MCF 10A (cell line): ENCODE results near the gene STPG1. TPM values are rescaled to one million over a fixed set of nuclear protein-coding genes. Genes with fewer than 3 reads are reported as not detected.
A peak's percentile ranks its signal among the peaks of the same experiment; 100 is the strongest.

Source experiments
- BruUV-seq: library from RNA; stranded (reverse); fragments of 400-500 nt; replicated peaks from 2 replicates; lab custom pipeline; 2021; lab: Mats Ljungman, UMichigan
- CTCF ChIA-PET: fragments of 300-600 bp; sonication (Branson Sonifier 250); formaldehyde crosslinking; extraction: SDS; loops from one replicate; lab custom pipeline; 2021; ENCODE audit warnings: antibody characterized with exemption, inconsistent platforms; lab: Yijun Ruan, JAX
- POLR2A ChIA-PET: fragments of 300-600, 350-650 bp; sonication (Branson Sonifier 250); formaldehyde crosslinking; extraction: SDS; loops from one replicate; lab custom pipeline; 2020; ENCODE audit warnings: antibody characterized with exemption, inconsistent platforms; lab: Yijun Ruan, JAX
- DNase-seq: peaks from one replicate; pipeline ENCODE4 v3.0.0-alpha.2; 2018; ENCODE audit not compliant: unreplicated experiment
- H3K27ac Mint-ChIP-seq: one replicate; pipeline ENCODE4 v1.8.0; 2022; ENCODE audit warnings: mild to moderate bottlenecking, low read depth, mixed read lengths; ENCODE audit not compliant: unreplicated experiment
- H3K27me3 Mint-ChIP-seq: one replicate; pipeline ENCODE4 v1.8.0; 2022; ENCODE audit warnings: mixed read lengths; ENCODE audit not compliant: insufficient read depth, unreplicated experiment
- H3K36me3 Mint-ChIP-seq: one replicate; pipeline ENCODE4 v1.8.0; 2022; ENCODE audit warnings: mild to moderate bottlenecking, moderate library complexity, mixed read lengths; ENCODE audit not compliant: insufficient read depth, unreplicated experiment
- H3K4me1 Mint-ChIP-seq: one replicate; pipeline ENCODE4 v1.8.0; 2022; ENCODE audit warnings: mixed read lengths; ENCODE audit not compliant: insufficient read depth, unreplicated experiment
- H3K4me3 Mint-ChIP-seq: one replicate; pipeline ENCODE4 v1.8.0; 2022; ENCODE audit warnings: mild to moderate bottlenecking, moderate library complexity, mixed read lengths; ENCODE audit not compliant: unreplicated experiment
- H3K9me3 Mint-ChIP-seq: one replicate; pipeline ENCODE4 v1.8.0; 2022; ENCODE audit warnings: mixed read lengths; ENCODE audit not compliant: unreplicated experiment
- intact Hi-C: fragments of 100-400 bp; cut with micrococcal nuclease; formaldehyde crosslinking; loops from 2 replicates; pipeline ENCODE4 v1.14.1; 2022
- total RNA-seq: library from RNA; stranded (reverse); gene quantifications from 2 replicates; pipeline ENCODE4 v1.2.3, GENCODE V29; 2022
- TF ChIP-seq, protein P1 (sequence below): fragments of 200-600 bp; IDR thresholded peaks from one replicate; pipeline ENCODE4 v1.8.0; 2022; ENCODE audit warnings: antibody characterized with exemption, mild to moderate bottlenecking; ENCODE audit not compliant: unreplicated experiment

STPG1 gene
- total RNA-seq, 1 experiment from 2014 or later: 19.7 TPM

DNA sequence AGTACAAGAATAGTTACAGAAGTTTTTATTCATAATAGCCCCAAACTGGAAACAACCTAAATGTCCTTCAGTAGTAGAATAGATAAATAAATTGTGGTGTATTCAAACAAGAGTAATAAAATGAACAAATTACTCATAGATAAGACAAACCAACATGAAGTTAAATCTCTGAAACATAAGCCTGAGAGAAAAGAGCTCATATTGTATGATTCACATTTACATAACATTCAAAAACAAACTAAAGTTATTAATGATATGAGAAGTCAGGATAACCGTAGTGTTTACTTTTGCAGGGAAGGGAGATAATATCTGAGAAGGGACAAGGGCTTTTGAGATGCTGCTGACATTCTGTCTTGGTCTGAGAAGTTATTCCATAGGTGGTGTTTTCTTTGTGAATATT is 13.5 kb downstream of the STPG1 start:
- intact Hi-C loops: no loop called here
- H3K27me3 Mint-ChIP-seq: no peaks in the 10 kb centered on the region

DNA sequence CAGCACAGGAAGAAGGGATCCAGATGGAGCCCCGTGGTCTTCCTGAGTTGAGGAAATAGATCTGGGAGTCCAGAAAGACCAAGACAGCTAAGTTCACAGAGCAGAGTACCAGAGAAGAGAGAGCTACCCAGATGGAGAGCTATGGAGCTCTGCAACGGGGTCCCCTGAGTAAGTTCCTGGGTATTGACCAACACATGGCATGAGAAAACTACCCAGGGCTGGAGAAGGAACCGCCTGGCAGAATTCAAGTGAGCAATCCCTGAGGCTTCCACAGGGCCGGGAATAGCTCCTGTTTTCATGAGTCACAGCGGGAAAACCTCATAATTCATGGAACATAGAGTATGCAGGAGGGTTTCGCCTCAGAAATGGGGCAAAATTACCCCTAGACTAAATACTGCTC is 19.7 kb downstream of the STPG1 start:
- BruUV-seq: no TSS peak
- POLR2A ChIA-PET: interaction anchor here (0.7 to 6.4 kb wide), 18 partner anchors 10 to 430 kb away, joined by 3 to 155 read pairs (median 5); partner anchors contain the start of genes GRHL3, NIPAL3, RCAN3 and SRRM1
- intact Hi-C loops: loop anchor here (2.0 to 10.0 kb wide), 2 partner anchors 193 to 441 kb away; no protein-coding TSS in a partner anchor
- no peak overlapping the region for H3K4me3 Mint-ChIP-seq
- TF ChIP-seq, protein P1, sequence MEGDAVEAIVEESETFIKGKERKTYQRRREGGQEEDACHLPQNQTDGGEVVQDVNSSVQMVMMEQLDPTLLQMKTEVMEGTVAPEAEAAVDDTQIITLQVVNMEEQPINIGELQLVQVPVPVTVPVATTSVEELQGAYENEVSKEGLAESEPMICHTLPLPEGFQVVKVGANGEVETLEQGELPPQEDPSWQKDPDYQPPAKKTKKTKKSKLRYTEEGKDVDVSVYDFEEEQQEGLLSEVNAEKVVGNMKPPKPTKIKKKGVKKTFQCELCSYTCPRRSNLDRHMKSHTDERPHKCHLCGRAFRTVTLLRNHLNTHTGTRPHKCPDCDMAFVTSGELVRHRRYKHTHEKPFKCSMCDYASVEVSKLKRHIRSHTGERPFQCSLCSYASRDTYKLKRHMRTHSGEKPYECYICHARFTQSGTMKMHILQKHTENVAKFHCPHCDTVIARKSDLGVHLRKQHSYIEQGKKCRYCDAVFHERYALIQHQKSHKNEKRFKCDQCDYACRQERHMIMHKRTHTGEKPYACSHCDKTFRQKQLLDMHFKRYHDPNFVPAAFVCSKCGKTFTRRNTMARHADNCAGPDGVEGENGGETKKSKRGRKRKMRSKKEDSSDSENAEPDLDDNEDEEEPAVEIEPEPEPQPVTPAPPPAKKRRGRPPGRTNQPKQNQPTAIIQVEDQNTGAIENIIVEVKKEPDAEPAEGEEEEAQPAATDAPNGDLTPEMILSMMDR: no peak
- no peaks in the 10 kb centered on the region for H3K9me3 Mint-ChIP-seq
- H3K36me3 Mint-ChIP-seq: peaks cover 29% of the 10 kb centered on the region
- DNase-seq: peak; percentile 88
- peak overlapping the region; percentile 53 for H3K27ac Mint-ChIP-seq
- CTCF ChIA-PET: interaction anchor here (0.6 to 6.6 kb wide), 22 partner anchors 7 to 302 kb away, joined by 3 to 365 read pairs (median 5); partner anchors contain the start of genes GRHL3 and STPG1
- H3K4me1 Mint-ChIP-seq: peaks cover 45% of the 10 kb centered on the region
- no peaks in the 10 kb centered on the region for H3K27me3 Mint-ChIP-seq

More for the DNA sequence above, 13.5 kb downstream of the STPG1 start:
- H3K9me3 Mint-ChIP-seq: no peaks in the 10 kb centered on the region
- POLR2A ChIA-PET: interaction anchor here (0.7 to 1.4 kb wide), 4 partner anchors 8 to 847 kb away, joined by 3 to 6 read pairs (median 5); partner anchors contain the start of genes RSRP1 and STPG1
- CTCF ChIA-PET: interaction anchor here (0.6 to 3.3 kb wide), 7 partner anchors 9 to 206 kb away, joined by 4 to 16 read pairs (median 5); no protein-coding TSS in a partner anchor
- no peak overlapping the region for H3K27ac Mint-ChIP-seq
- DNase-seq: no peak
- TSS peak; percentile 11 for BruUV-seq
- no peak overlapping the region for H3K4me3 Mint-ChIP-seq
- TF ChIP-seq, protein P1: no peak
- H3K4me1 Mint-ChIP-seq: no peaks in the 10 kb centered on the region
- no peaks in the 10 kb centered on the region for H3K36me3 Mint-ChIP-seq

DNA sequence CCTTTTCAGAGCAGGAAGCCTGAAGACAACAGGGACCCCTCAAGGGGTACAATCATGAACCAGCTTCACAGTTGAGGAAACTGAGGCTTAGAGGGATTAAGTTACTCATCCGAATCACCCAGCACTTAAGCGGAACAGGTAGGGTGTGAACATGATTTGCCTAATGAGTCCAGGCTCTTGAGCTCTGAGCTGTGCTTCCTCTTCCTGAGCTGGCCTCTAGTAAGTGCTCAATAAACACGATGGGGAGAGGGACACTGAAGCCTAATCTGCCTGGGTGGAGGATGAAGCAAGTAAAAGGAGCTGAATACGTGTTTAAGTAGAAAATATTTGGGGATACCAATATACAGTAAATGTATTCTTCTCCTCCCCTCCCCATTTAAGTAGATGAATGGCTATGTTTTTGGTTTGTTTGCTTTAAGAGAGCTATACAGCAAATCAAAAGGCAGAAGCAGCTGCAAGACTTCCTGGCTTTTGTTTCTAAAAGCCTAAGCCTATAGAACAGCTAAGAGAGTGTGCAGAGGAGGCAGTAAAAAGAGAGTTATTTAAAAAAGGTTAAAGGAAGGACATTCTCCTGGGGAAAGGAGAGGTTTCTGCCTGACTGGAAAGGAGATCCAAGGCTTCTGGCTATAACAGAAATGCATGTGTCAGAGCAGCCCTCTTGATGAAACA is 20.5 kb downstream of the STPG1 start:
- Mint-ChIP-seq H3K4me3 (no peak overlapping the region), H3K4me1 (peaks cover 50% of the 10 kb centered on the region), H3K9me3 (no peaks in the 10 kb centered on the region), H3K27ac (peak overlapping the region; percentile 97), H3K36me3 (peaks cover 29% of the 10 kb centered on the region), H3K27me3 (no peaks in the 10 kb centered on the region)
- POLR2A ChIA-PET: interaction anchor here (0.6 to 6.4 kb wide), 19 partner anchors 7 to 429 kb away, joined by 3 to 155 read pairs (median 11); partner anchors contain the start of genes GRHL3, NIPAL3, RCAN3 and SRRM1
- CTCF ChIA-PET: interaction anchor here (0.6 to 6.6 kb wide), 37 partner anchors 8 to 736 kb away, joined by 3 to 365 read pairs (median 4); partner anchors contain the start of genes GRHL3 and STPG1
- no TSS peak for BruUV-seq
- no peak for DNase-seq
- TF ChIP-seq, protein P1: no peak
- intact Hi-C loops: loop anchor here (1.0 to 10.0 kb wide), 4 partner anchors 194 to 442 kb away; no protein-coding TSS in a partner anchor

DNA sequence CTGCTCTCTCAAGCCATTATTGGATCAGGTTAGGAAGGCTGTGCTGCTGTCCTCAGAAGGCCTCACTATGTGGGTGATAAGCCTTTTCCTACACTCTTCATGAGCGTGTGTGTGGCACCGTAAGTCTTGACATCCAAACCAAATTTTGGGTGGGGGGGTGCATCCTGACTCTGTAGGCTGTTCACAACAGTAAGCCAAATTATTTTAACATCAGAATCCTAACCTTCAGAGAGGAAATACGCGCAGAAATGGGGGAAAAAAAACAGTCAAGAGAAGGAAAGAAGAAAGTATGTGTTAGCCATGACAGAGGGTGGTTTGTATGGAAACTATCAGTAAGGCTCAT is 21.0 kb downstream of the STPG1 start:
- no peaks in the 10 kb centered on the region for H3K27me3 Mint-ChIP-seq
- no peak overlapping the region for H3K4me3 Mint-ChIP-seq
- intact Hi-C loops: loop anchor here (1.0 to 10.0 kb wide), 4 partner anchors 194 to 442 kb away; no protein-coding TSS in a partner anchor
- peaks cover 53% of the 10 kb centered on the region for H3K4me1 Mint-ChIP-seq
- no TSS peak for BruUV-seq
- ChIA-PET POLR2A (interaction anchor here (0.6 to 6.4 kb wide), 19 partner anchors 8 to 429 kb away, joined by 3 to 155 read pairs (median 11); partner anchors contain the start of genes GRHL3, NIPAL3, RCAN3 and STPG1), CTCF (interaction anchor here (0.6 to 6.6 kb wide), 28 partner anchors 8 to 618 kb away, joined by 3 to 365 read pairs (median 6); partner anchors contain the start of genes GRHL3 and STPG1)
- H3K9me3 Mint-ChIP-seq: no peaks in the 10 kb centered on the region
- H3K36me3 Mint-ChIP-seq: peaks cover 29% of the 10 kb centered on the region
- TF ChIP-seq, protein P1: no peak
- peak overlapping the region; percentile 97 for H3K27ac Mint-ChIP-seq
- DNase-seq: no peak
